Large intestine (tissue), 3 donors: ENCODE measurements around the gene TMIGD3. TPM values are rescaled to one million over a fixed set of nuclear protein-coding genes. Genes with fewer than 3 reads are reported as not detected.

Source experiments
- DNase-seq, 2 donors: peaks; one replicate each; pipeline versions ENCODE4 v3.0.0 to v3.0.0-alpha.2; 2013
- H3K27ac ChIP-seq: one replicate; pipeline ENCODE4 v1.5.1; 2013; ENCODE audit warnings: low read length
- H3K27me3 ChIP-seq: 2 replicates; pipeline ENCODE4 v1.6.1; 2013; ENCODE audit warnings: low read length; ENCODE audit not compliant: control insufficient read depth, insufficient read depth
- H3K36me3 ChIP-seq: 2 replicates; pipeline ENCODE4 v1.6.1; 2013; ENCODE audit warnings: low read length; ENCODE audit not compliant: control insufficient read depth, insufficient read depth
- H3K4me1 ChIP-seq: one replicate; pipeline ENCODE4 v1.6.1; 2013; ENCODE audit warnings: low read length; ENCODE audit not compliant: control insufficient read depth, insufficient read depth
- H3K4me3 ChIP-seq: one replicate; pipeline ENCODE4 v1.5.1; 2013; ENCODE audit warnings: low read length
- H3K9me3 ChIP-seq: one replicate; pipeline ENCODE4 v1.6.1; 2013; ENCODE audit warnings: mild to moderate bottlenecking, low read depth, low read length, moderate library complexity; ENCODE audit not compliant: control insufficient read depth
- WGBS: methylation state at CpG from one replicate; pipeline ENCODE4 v1.1.5; 2013; ENCODE audit warnings: low lambda C conversion rate; ENCODE audit not compliant: insufficient coverage; 5-methylcytosine and 5-hydroxymethylcytosine counted together
- polyA plus RNA-seq: library from polyadenylated mRNA; unstranded; fragments of 120-200 nt; gene quantifications from one replicate; pipeline ENCODE4 v1.2.1, GENCODE V29; 2013

TMIGD3 gene
- polyA plus RNA-seq, 1 donor, result 1.4 TPM

DNA sequence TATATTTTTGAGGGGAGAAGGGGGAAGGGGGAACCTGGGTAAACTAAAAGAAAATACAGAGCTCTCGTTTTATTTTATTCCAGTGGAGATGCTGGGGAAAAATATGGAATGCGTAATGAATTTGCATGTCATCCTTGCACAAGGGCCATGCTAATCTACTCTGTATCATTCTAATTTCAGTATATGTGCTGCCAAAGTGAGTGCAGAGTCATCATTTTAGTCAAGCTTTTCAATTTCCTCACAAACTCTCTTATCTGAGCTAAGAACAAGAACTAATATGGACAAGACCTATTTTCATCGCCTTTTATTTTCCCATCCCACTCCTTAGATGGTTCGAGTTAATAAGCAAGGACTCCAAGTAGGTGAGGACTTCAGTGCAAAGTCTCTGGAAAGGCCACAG, 13.2 kb downstream of the TMIGD3 start:
- DNase-seq, result no peak
- Histone ChIP-seq H3K27me3 (no peaks in the 10 kb centered on the region), H3K27ac (no peak overlapping the region), H3K4me1 (no peaks in the 10 kb centered on the region), H3K36me3 (no peaks in the 10 kb centered on the region), H3K9me3 (no peaks in the 10 kb centered on the region), H3K4me3 (no peak overlapping the region)
- 81% methylated on average over 2 of the region's 4 CpGs for WGBS

DNA sequence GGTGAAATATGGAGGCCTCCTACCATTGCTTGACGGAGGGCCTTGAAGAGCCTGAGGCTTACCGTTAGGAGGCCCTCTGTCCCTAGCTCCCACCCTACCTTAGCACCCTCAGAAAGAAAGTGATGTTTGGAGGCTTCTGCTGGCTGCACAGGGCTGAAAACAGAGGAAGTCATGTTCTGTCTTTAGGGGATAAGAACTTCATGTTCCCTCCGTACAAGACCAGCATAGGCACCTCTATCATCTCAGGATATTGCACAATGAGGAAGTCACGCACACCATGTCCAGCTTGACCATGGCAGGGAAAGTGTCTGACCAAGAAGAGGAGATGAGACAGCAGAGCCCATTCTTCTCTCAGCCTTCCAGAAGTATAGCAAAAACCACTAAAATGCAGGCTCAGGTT, 13.8 kb downstream of the TMIGD3 start:
- Histone ChIP-seq H3K9me3 (no peaks in the 10 kb centered on the region), H3K4me1 (no peaks in the 10 kb centered on the region), H3K27ac (no peak overlapping the region), H3K36me3 (no peaks in the 10 kb centered on the region), H3K4me3 (no peak overlapping the region), H3K27me3 (no peaks in the 10 kb centered on the region)
- DNase-seq, result no peak
- WGBS, result no CpG with 5 or more reads among the region's 4 CpGs

DNA sequence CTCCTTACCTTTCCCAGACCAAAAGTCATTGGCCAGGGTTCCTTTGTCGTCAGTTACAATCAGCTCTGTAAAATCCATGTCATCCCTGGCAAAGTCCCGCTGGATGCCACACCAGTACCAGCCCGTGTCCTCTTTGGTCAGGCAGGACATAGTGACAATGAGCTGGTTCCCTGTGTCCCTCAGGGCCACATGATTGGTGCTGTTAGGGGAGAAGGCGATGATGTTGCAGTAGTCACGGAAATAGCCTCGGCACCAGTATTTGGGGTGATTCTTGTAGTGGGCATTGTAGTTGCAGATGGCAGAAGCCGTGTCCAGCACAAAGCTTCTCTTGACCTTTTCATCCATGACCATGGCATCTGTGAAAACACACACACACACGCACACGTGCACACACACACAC, 14.8 kb downstream of the TMIGD3 start:
- H3K4me1 ChIP-seq, result no peaks in the 10 kb centered on the region
- 83% methylated on average over 1 of the region's 9 CpGs for WGBS
- H3K9me3 ChIP-seq, result no peaks in the 10 kb centered on the region
- no peaks in the 10 kb centered on the region for H3K27me3 ChIP-seq
- no peak overlapping the region for H3K4me3 ChIP-seq
- no peaks in the 10 kb centered on the region for H3K36me3 ChIP-seq
- no peak overlapping the region for H3K27ac ChIP-seq
- no peak for DNase-seq

DNA sequence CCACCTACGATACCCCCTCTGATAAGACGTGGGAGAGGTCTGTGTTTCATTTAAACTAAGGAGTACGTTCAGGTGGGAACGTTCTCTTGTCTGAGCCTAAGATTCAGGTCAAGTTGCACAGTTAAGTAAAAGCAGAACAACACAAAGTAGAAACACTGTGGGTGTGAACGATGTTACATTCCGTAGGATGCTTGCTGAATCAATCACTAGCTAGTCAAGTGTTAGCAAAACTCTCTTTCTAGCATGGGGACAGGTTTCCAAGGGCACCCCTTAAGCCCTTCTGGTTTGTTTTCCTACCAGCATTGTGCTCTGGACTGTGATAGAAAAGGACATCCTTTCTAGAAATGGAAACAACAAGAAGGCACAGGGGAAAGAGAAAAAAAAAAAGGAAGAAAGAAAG, 16.3 kb downstream of the TMIGD3 start:
- Histone ChIP-seq H3K27ac (no peak overlapping the region), H3K4me1 (no peaks in the 10 kb centered on the region), H3K4me3 (no peak overlapping the region), H3K9me3 (no peaks in the 10 kb centered on the region), H3K27me3 (no peaks in the 10 kb centered on the region), H3K36me3 (no peaks in the 10 kb centered on the region)
- 80% methylated on average over 1 of the region's 6 CpGs for WGBS
- no peak for DNase-seq

DNA sequence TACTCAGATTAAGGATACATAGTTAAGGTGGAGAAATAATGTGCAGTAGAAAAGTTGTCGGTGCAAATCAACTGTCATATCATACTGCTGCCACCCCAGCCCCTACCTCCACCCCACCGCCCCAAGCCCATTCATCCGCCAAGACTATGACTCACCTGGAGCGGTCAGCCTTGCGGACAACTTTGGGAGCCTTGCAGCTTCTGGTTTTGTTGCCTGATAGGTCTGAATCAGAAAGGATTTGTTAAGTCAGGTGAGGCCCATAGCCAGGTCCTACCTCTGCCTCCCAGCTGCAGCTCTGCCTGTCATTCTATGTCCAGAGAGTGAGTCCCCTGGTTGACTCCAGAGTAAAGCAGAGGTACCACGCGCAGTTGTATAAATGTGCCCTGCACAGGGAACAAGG, 17.0 kb downstream of the TMIGD3 start:
- H3K4me3 ChIP-seq, result no peak overlapping the region
- H3K9me3 ChIP-seq, result no peaks in the 10 kb centered on the region
- no peaks in the 10 kb centered on the region for H3K4me1 ChIP-seq
- no peaks in the 10 kb centered on the region for H3K27me3 ChIP-seq
- no peak overlapping the region for H3K27ac ChIP-seq
- DNase-seq, result no peak
- no peaks in the 10 kb centered on the region for H3K36me3 ChIP-seq
- no CpG with 5 or more reads among the region's 7 CpGs for WGBS

DNA sequence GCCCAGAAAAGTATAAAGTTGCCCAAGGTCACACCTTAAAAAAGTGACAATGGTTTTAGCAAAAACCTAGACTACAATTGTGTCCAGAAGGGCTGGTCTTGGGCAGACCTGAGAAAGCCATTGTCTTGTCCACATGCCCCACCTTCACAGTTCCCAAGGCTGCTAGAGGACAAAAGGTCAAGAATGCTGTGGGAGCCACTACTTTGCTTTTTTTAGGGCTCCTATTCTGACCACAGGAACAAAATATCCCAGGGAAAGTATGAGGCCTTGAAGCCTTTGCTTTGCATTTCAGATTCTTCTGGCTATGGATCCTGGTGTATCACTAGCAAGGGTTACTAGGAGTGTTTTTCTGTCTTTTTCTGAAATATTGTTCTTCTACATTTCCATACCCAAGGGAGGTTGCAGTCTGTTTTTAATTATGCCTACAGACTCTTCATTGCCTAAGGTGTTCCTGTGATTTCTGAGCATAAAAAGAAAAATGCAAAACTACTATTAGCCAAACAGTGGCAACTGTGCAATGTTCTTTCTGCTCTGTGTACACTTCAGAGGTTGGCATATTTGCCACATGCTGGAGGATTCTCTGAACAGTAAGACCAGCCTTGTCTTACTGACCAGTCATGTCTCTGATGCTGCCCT, 18.9 kb downstream of the TMIGD3 start:
- Histone ChIP-seq H3K27ac (no peak overlapping the region), H3K27me3 (no peaks in the 10 kb centered on the region), H3K4me1 (no peaks in the 10 kb centered on the region), H3K9me3 (no peaks in the 10 kb centered on the region), H3K4me3 (no peak overlapping the region), H3K36me3 (no peaks in the 10 kb centered on the region)
- DNase-seq, result no peak

DNA sequence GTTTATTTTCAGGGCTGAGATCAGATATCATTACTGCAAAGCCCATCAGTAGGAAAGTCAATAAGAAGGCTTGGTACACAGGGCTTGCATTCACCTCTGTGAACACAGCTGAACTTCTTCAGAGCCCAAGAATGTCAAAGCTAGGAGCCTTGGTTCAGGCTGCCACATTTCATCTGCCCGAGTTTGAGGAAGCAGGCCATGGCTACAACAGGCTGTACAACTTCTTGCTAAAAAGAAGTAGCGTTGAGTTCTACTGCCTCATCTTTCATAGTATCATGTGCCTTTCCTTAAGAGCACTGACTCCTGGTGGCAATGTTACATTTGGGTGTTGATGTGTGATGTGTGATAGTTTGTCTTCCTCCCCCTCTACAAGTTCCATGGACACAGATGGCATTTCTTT, 19.6 kb downstream of the TMIGD3 start:
- no CpG with 5 or more reads among the region's 2 CpGs for WGBS
- no peak for DNase-seq
- H3K27ac ChIP-seq, result no peak overlapping the region
- no peaks in the 10 kb centered on the region for H3K4me1 ChIP-seq
- H3K36me3 ChIP-seq, result no peaks in the 10 kb centered on the region
- no peaks in the 10 kb centered on the region for H3K27me3 ChIP-seq
- H3K4me3 ChIP-seq, result no peak overlapping the region
- no peaks in the 10 kb centered on the region for H3K9me3 ChIP-seq

DNA sequence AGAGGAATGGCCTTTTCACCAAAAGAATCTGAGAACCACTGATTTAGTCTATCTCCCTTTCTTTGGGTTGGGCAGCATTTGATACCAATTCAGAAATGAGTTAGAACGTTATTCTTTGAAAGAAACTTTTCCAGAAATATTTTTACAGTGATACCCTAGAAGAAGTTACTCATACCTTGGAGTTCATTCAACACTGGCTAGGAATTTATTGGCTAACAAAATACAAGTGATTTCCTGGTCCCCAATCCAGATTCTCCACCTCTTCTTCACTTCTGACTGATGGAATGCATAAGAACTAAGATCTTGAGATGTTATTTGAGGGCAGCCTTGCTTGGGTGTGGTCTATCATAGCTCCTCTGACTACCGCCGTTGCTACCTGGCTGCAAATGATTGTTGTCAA, 20.3 kb downstream of the TMIGD3 start:
- WGBS, result no CpG with 5 or more reads among the region's 3 CpGs
- no peaks in the 10 kb centered on the region for H3K27me3 ChIP-seq
- H3K36me3 ChIP-seq, result no peaks in the 10 kb centered on the region
- DNase-seq, result no peak
- H3K4me1 ChIP-seq, result no peaks in the 10 kb centered on the region
- H3K4me3 ChIP-seq, result no peak overlapping the region
- H3K27ac ChIP-seq, result no peak overlapping the region
- H3K9me3 ChIP-seq, result no peaks in the 10 kb centered on the region

DNA sequence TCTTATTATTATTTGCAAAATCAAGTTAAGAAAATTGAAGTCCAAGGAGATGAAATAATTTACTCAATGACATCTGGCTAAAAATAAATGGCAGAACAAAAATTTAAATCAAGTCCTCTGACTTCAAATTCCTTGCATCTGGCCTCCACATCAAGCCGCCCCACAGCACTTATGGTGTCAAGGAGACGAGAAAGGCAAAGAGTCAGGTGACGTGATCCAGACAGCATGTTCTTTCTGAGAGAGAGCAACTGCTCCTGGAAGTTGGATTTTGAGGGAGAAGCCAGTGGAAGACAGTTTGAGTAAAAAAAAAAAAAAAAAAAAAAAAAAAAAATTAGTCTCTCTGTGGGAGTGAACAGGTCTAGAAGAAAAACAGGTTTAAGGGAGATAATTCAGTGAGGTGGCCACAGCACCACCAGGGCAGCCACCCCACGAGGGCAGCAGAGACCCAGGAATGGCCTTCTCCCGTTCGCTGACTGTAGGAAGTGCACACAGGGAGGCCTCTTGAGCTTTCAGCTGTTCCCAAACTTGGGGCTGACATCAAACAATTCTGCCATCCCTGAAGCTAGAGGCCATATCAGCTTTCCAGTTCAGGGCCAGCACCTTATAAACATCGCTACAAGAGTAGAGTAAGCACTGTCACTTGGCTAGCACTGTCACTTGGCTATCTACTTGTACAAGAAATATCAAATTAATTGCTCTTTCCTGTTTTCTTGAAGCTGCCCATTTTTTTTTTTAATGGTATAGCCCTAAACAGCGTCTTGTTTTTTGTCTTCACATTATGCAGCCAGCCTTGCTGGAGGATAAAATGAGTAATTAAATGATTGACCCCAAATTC, 21.8 kb downstream of the TMIGD3 start:
- H3K36me3 ChIP-seq, result peaks cover 3% of the 10 kb centered on the region
- 86% methylated on average over 2 of the region's 8 CpGs for WGBS
- no peaks in the 10 kb centered on the region for H3K27me3 ChIP-seq
- no peaks in the 10 kb centered on the region for H3K9me3 ChIP-seq
- no peak overlapping the region for H3K27ac ChIP-seq
- peak; percentile 59 to 67 for DNase-seq
- H3K4me1 ChIP-seq, result no peaks in the 10 kb centered on the region
- H3K4me3 ChIP-seq, result no peak overlapping the region

DNA sequence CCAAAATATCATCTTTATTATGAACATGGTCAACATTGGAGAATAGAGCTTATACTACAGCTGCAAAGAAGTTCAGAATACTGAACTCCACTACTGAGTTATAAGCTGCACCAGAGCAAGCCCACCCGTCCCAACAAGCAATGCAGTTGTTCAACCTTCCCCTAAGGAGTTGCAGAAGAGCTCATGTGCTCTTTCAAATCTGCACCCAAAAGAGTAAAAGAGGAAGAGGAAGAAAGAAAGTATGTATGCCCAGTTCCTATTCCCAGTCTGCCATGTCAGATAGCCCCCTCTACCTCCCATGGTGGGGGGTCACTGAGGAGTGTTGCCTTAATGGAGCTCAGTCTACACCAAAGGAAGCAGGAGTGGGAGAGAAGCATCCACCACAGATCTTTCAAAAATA, 22.8 kb downstream of the TMIGD3 start:
- WGBS, result no CpG with 5 or more reads among the region's 1 CpG
- Histone ChIP-seq H3K4me3 (no peak overlapping the region), H3K4me1 (no peaks in the 10 kb centered on the region)

More for the DNA sequence above, 22.8 kb downstream of the TMIGD3 start:
- no peaks in the 10 kb centered on the region for H3K9me3 ChIP-seq
- no peak for DNase-seq
- no peak overlapping the region for H3K27ac ChIP-seq
- H3K27me3 ChIP-seq, result no peaks in the 10 kb centered on the region
- peaks cover 3% of the 10 kb centered on the region for H3K36me3 ChIP-seq
